VCaP (cell line): Measurements from ENCODE around the gene CASP12.

ENCODE experiments used
- H3K27ac ChIP-seq: fragments of 450-650 bp; 2 replicates; pipeline ENCODE4 v1.5.1; 2017
- TF ChIP-seq, protein P1 (sequence below): fragments of 450-650 bp; conservative IDR thresholded peaks from 2 replicates; pipeline ENCODE4 v1.5.1; 2017; ENCODE audit warnings: mild to moderate bottlenecking, moderate library complexity

Gene CASP12

DNA sequence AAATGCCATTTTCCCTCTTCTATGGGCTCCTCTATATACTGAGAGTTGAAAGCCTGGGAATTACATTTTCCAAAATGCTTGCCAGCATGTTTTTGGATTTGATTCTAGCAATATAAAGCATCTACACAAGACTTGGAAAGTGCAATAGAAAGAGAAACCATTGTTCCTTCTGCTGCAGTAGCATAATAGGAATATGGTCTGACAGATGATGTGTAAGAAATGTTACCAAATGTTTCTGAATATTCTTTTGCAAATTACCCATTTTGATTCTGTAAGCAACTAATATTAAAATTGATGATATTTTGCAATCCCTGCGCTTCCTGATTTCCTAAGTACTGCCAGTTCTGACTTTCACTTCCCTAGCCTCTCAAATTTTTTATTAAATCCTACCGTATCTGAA is 61.6 kb downstream of the CASP12 start:
- no peak overlapping the region for H3K27ac ChIP-seq
- TF ChIP-seq, protein P1, sequence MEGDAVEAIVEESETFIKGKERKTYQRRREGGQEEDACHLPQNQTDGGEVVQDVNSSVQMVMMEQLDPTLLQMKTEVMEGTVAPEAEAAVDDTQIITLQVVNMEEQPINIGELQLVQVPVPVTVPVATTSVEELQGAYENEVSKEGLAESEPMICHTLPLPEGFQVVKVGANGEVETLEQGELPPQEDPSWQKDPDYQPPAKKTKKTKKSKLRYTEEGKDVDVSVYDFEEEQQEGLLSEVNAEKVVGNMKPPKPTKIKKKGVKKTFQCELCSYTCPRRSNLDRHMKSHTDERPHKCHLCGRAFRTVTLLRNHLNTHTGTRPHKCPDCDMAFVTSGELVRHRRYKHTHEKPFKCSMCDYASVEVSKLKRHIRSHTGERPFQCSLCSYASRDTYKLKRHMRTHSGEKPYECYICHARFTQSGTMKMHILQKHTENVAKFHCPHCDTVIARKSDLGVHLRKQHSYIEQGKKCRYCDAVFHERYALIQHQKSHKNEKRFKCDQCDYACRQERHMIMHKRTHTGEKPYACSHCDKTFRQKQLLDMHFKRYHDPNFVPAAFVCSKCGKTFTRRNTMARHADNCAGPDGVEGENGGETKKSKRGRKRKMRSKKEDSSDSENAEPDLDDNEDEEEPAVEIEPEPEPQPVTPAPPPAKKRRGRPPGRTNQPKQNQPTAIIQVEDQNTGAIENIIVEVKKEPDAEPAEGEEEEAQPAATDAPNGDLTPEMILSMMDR = no peak
